GM23248 (cell line): ENCODE data around the gene PGA4.
"Not testable (repeated sequence)": the region's sequence is repeated elsewhere in the genome, so short reads cannot be mapped to it uniquely, and the experiment has no call there.

ENCODE experiments used
- EZH2 ChIP-seq: fragments of 200-600 bp; sonication (generic); IDR thresholded peaks from 2 replicates; pipeline ENCODE4 v1.6.1; 2018; ENCODE audit warnings: antibody characterized with exemption, mild to moderate bottlenecking; ENCODE audit not compliant: insufficient read depth, poor library complexity, severe bottlenecking
- EZH2phosphoT487 ChIP-seq: fragments of 200-600 bp; sonication (generic); IDR thresholded peaks from 2 replicates; pipeline ENCODE4 v1.6.1; 2018; ENCODE audit warnings: antibody characterized with exemption, moderate library complexity, mild to moderate bottlenecking, low read depth; ENCODE audit not compliant: insufficient read depth

DNA sequence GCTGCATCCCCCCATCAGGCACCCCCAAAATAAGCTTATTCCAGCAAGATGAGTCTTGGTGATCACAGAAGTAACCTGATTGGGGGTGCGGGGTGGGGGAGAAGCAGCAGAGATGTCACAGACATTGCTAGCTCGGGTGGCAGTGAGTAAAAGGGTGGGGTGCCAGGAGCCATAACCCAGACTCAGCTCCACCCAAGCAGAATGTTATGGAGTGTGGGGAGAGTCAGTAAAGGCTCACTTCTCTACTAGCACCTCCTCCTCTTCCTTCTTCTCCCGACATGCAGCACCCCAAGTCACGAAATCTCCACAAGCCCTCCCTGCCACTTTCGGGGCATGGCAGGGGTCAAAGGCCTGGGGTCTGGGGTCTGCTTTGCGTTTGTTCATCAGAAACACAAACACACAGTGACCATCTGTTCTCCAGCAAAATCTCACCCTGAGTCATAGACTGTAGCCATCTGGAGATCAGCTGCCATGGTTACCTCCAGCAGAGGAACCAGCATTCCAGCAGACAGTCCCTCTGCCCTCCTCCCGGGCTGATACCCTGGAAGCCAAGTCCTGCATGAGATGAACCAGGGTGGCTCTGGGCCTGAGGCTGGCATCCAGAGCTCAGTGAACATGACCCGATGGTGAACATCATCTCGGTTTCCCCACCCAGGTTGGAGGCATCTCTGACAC is 14.4 kb upstream of the PGA4 start:
- TF ChIP-seq EZH2phosphoT487, EZH2: not testable (repeated sequence)
